ENCODE measurements around the gene TACC2. TPM values are rescaled to one million over a fixed set of nuclear protein-coding genes. Genes with fewer than 3 reads are reported as not detected.

The TACC2 gene, protein sequence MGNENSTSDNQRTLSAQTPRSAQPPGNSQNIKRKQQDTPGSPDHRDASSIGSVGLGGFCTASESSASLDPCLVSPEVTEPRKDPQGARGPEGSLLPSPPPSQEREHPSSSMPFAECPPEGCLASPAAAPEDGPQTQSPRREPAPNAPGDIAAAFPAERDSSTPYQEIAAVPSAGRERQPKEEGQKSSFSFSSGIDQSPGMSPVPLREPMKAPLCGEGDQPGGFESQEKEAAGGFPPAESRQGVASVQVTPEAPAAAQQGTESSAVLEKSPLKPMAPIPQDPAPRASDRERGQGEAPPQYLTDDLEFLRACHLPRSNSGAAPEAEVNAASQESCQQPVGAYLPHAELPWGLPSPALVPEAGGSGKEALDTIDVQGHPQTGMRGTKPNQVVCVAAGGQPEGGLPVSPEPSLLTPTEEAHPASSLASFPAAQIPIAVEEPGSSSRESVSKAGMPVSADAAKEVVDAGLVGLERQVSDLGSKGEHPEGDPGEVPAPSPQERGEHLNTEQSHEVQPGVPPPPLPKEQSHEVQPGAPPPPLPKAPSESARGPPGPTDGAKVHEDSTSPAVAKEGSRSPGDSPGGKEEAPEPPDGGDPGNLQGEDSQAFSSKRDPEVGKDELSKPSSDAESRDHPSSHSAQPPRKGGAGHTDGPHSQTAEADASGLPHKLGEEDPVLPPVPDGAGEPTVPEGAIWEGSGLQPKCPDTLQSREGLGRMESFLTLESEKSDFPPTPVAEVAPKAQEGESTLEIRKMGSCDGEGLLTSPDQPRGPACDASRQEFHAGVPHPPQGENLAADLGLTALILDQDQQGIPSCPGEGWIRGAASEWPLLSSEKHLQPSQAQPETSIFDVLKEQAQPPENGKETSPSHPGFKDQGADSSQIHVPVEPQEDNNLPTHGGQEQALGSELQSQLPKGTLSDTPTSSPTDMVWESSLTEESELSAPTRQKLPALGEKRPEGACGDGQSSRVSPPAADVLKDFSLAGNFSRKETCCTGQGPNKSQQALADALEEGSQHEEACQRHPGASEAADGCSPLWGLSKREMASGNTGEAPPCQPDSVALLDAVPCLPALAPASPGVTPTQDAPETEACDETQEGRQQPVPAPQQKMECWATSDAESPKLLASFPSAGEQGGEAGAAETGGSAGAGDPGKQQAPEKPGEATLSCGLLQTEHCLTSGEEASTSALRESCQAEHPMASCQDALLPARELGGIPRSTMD (N-terminal part only)
- total RNA-seq, result 26.3 and 43.9 TPM in 2 replicates

DNA sequence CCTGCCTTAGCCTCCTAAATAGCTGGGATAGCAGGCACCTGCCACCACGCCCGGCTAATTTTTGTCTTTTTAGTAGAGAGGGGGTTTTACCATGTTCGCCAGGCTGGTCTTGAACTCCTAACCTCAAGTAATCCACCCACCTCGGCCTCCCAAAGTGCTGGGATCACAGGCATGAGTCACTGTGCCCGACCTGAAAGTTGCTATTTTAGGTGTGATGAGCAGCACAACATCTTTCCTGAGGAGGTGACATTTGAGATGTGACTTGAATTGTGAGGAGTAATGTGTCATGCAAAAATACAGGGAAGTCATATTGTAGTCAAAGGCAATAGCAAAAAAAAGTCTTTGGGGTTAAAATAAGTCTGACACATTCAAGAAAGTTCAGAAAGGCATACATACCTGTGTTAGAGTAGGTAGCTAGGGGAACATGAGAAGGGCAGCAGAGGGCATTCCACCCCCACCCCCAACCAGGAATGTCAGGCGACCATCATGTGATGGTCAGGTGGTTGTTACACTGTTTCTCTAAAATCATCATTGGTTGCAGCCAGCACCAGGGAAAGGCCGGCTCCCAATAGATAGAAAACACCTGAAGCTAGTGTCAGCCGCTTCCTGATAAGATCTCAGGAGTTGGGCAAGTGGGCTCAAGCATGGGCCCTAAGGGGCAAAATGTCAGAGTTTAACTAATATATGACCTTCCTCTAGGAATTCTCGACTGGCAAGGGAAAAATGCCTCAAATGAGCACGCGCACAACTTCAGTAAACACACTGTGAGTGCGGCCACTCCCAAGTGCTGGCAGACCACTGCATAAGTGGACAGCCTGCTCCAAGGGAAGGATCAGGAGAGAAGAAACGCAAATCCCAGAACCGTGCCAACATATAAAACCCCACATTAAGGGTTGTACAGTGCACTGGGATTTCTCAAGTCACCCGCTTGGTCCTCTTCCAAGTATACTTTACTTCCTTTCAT, at the start of gene TACC2:
Gene TACC2, plus strand, starts transcription at position 803 of the 964 bp plus-strand sequence. CDS start 32,819 bp downstream, outside the sequence.

DNA sequence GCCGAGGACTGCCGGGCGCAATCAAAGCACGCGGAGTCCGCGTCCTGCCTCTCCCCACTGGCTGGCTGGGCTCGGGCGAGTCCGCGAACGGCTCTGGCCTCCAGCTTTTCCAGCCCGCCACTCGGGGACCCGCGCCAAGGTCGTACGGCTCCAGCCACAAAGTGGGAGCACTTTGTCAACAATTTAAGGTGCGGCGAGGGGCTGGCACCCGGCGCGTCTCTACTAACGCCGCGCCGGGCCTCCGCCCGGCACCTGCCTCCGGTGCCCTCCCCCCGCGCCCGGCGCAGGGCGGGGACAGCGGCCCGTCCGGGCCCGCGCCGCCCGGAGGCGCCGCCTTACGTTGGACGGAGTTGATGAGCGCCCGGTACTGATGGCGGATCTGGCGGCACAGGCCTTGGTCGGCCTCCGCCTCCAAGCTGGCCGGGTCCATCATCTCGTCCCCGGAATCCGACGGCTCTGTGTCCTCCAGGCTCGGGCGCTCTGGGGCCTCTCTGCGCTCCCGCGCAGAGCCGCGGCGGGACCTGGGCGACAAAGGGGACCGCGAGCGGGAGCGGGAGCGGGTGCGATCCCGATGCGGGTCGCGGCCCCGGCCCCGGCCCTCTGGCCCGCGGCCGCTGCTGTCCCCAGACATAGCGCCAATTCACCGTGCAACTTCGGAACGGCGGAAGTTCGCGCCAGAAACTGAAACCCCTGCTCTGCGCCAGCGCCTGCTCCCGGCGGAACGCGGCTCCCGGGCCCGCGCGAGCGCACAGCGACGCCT, 14.2 kb upstream of the TACC2 start, which contains the start of gene NSMCE4A:
Gene NSMCE4A, minus strand, starts transcription at position 683 of the 760 bp plus-strand sequence. Its CDS starts 52 bp downstream, at position 631.

DNA sequence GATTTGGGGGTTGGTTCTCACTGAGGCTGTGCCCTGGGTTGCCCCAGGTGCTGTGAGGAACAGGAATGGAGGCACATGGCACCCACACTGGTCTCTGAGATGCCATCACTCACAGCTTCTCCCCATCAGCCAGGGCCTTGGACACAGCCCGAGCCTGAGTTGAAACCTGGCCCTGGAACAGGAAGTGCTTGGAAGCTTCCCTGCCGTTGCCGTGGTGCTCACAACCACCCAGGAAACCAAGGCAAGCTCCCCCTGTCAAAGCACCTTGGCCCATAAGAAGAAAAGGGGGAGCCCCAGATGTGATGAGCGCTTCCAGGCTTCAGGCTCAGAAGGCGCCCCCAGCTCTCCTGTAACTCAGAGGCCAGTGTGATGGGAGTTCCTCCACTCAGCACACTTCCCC, 282.1 kb downstream of the TACC2 start, which contains the start of gene BTBD16:
Gene BTBD16, plus strand, starts transcription at position 221 of the 400 bp plus-strand sequence. CDS start 3,786 bp downstream, outside the sequence.

Other genes starting within 250 kb of the TACC2 start
- 28.4 and 30.5 TPM in 2 replicates for gene ATE1, start 61.1 kb upstream of the TACC2 start, total RNA-seq
- 21.2 and 24.1 TPM in 2 replicates for gene NSMCE4A, start 13.9 kb upstream of the TACC2 start, total RNA-seq

Measured in nasal cavity respiratory epithelium epithelial cell of viscerocranial mucosa (primary cell).